ENCODE results near the gene DGKD.

The DGKD gene

DNA sequence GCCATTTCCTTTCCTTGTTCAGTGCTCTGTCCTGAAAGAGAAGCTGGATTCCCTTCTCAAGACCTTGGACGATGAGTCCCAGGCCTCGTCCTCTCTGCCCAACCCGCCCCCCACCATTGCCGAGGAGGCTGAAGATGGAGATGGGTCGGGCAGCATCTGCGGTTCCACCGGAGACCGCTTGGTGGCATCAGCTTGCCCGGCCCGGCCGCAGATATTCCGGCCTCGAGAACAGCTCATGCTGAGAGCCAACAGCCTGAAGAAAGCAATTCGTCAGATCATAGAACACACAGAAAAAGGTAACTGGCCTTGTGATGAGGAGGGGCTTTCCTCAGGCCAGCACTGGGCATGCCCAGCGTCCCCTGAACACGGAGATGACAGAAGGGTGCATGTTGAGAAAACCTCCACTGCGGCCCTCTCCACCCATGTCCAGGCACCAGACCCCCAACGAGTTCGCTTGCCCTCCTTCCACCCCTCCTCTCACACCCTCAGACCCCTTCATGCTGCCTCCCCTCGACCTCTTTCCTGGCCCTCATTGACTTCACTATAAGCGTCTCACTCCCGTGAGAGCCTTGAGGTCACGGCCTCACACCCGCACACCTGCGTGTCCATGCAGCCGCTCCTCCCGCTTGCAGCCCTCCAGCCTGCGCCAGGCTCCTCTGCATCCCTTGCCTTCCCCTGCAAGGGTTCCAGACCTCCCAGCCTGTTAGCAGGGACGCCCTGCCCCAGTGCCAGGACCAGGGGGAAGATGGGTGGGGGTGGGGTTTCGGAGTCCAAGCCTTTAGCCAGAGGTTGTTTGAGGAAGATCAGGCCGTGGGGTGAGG is 95.0 kb downstream of the DGKD start:
- peak in 1 of 2 experiments; percentile 17 for DNase-seq

GRCh38 chr2:233449921-233450863 is 95.9 kb downstream of the DGKD start:
- DNase-seq, result no peak

DNA sequence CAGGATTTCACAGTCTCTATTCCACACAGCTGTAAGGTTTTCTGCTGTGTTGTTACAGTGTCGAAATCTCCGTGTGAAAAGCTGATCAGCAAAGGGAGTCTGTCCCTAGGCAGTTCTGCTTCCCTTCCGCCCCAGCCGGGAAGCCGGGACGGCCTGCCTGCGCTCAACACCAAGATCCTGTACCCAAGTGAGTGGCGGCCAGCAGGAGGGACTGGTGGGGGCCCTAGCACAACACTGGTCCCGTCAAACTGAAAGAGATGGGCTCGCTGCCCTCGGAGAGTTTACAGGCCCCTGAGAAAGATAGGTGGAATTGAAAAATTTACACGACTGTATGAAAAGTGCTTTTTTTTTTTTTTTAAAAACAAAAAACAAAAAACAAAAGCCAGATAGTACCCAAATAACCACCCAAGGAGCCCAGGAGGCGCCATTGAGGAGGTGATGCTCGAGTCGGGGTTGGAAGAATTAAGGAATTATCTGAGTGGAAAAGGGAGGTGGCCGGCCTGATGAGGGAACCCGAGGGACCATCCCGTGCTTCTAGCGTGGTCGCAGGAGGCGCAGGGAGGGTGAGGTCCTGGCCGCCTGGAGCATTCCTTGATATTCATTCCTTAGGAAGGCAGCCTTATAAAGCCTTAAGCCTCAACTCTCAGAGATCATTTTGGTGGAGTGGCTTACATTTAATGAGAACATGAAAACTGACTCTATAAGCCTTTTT is 96.7 kb downstream of the DGKD start:
- DNase-seq, result no peak

DNA sequence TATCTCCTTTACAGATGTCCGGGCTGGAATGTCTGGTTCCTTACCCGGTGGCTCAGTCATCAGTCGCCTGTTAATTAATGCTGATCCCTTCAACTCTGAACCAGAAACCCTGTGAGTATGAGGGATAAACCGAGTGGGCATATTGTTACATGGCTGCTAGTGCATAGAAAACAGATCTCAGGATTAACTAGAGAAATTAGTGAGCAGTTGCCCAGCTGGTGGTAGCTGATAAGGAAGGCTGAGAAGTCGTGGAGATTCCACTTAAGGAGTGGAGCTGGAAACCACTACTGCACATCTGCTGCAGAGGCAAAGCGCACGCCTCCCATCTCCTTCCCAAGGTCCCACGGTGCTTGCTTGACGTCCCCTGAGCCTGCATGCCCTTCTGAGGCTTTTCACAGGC is 97.7 kb downstream of the DGKD start:
- DNase-seq, result no peak

DNA sequence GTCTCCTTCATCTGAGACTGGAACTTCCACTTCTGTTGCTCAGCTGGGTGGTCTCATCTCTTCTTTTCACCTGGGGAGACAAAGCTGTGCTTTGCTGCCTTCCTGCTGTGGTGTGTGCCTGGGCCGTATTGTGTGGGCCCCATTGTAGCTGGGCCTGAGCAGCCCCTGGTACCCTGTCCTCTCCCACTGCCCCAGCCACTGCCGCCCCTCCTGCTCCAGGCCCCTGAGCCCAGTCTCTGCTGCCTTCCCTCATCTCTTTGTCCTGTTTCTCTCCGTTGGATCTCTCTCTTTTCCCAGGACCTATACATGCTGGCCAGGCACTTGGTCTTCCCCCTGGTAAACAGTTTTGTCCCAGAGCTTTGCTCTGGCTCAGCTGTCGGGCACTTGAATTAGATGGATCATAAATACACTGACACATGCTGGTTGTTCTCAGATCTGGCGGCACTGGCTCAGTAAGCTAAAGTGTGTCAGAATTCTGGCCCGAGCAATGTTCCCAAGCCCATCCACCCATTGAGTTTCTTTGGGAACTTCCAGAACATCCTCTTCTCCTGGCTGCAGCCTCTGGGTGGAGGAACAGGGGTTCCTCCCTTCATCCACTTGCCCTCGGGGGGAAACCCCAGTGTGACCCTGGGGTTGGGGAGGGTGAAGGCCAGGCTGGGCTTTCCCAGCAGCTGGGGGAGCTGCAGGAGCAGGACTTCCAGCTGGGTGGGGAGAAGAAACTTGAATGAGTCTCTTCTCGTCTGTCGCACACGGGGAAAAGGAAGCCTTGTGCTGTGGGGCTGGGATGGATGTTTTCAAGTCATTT is 99.0 kb downstream of the DGKD start:
- no peak for DNase-seq

GRCh38 chr2:233453916-233454315 is 99.6 kb downstream of the DGKD start:
- no peak for DNase-seq

- DNase-seq, result no peak
Measured at GRCh38 chr2:233455006-233455405, 100.7 kb downstream of the DGKD start.

DNA sequence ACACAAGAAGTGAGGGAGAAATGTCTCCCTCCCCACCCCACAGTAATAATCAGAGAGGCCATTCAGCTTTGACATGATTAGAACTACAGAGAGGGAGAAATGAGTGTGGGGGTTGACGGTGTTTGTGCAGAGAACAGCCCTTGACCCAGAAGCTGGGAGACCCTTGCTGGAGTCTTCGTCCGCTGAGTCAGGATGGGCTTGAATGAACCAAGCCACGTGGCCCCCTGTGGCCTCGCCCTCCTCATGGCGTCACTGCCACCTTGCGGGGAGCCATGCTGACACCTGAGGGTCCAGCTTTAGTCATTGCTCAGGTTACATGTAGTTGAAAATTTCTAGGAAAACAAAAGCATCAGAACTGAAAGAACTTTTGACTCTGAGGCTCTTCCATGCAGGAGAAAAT is 101.2 kb downstream of the DGKD start:
- no peak for DNase-seq

- DNase-seq, result no peak
Measured at GRCh38 chr2:233456111-233456510, 101.8 kb downstream of the DGKD start.

DNA sequence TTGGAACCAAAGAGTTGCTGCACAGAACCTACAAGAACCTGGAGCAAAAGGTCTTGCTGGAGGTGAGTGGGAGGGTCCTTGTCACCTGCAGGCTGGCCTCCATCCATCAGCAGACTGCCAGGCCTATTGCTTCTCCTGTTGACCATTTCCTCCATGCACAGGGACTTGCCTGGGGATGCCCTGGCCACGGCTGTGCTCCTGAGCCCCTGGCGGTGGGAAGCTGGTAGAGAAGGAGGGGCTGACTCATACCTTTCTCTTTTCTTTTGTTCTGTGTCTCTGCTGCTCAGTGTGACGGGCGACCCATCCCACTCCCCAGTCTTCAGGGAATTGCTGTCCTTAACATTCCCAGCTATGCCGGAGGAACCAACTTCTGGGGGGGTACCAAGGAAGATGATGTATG is 102.6 kb downstream of the DGKD start:
- no peak for DNase-seq

DNA sequence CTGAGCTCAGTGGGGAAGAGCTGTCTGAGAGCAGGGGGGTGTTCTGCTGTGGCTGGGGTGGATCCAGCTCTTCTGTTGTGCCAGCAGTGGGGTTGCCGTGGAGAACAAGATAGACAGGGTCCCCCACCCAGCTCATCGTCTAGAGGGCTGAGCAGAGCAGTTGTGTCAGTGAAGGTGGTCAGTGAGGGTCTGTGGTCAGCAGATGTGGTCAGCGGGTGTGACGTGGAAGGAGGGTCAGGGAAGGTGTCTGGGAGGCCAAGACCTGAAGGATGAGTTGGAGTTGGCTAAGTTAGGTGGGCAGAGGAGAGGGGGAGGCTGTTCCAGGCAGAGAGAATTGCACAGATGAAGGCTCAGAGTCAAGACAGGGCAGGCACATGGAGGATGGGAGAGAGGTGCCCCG is 103.1 kb downstream of the DGKD start:
- DNase-seq, result no peak

GRCh38 chr2:233458031-233458610 is 103.8 kb downstream of the DGKD start:
- DNase-seq, result no peak

DNA sequence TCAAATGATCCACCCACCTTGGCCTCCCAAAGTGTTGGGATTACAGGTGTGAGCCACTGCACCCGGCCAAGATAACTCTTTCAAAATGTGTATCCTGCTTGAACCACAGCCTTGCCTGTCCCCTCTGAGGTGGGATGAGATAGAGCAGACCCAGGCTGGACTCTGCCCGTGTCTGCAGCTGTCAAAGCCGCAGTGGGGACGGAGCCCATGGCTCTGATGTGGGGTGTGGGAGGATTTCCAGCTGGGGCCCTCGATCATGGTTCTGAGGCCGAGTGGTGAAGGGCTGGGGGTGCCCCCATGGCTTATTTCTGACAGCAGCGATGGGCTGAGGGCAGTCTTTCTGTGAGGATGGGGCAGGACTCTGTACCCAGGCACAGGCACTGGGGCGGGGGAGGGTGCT is 104.5 kb downstream of the DGKD start:
- DNase-seq, result no peak

DNA sequence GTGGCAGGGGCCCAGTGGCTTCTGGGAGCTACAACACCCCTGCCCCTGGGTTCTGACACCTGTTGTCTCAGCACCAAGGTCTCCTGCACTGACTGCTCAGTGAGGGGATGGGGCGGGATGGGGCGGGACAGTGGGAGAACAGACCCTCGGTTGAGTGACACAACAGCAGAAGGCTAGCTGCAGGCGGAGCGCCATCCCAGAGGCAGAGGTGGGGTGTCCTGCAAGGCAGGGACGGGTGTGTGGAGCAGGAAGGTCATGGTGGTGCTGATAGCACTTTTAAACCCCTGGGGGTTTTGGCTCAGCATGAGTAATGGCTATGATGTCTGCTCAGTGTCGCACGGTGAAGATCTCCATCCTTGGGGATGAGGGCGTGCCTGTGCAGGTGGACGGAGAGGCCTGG is 105.1 kb downstream of the DGKD start:
- no peak for DNase-seq

GRCh38 chr2:233460726-233461441 is 106.6 kb downstream of the DGKD start:
- DNase-seq, result peak; percentile 58 to 79

DNA sequence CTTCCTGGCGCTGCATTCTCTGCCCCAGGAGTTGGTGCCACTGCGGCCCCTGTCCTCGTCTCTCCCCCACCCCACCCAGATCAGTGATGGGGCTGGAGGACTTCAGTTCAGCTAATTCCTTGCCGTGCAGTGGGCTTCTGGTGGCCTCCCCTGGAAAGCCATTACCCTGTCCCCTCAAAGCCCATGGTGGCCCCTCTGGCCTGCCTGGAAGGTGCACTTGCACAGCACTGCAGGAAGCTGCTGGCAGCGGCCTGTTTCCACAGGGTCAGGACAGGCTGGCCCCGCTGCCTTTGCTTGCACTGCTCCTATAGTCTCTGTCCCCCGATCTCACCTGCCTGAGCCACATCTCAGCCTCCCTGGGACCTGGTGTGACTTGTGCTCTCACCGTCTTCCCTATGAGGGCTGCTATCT is 107.2 kb downstream of the DGKD start:
- DNase-seq, result no peak

- peak in 1 of 2 experiments; percentile 13 for DNase-seq
Measured at GRCh38 chr2:233462202-233462785, 108.0 kb downstream of the DGKD start.

DNA sequence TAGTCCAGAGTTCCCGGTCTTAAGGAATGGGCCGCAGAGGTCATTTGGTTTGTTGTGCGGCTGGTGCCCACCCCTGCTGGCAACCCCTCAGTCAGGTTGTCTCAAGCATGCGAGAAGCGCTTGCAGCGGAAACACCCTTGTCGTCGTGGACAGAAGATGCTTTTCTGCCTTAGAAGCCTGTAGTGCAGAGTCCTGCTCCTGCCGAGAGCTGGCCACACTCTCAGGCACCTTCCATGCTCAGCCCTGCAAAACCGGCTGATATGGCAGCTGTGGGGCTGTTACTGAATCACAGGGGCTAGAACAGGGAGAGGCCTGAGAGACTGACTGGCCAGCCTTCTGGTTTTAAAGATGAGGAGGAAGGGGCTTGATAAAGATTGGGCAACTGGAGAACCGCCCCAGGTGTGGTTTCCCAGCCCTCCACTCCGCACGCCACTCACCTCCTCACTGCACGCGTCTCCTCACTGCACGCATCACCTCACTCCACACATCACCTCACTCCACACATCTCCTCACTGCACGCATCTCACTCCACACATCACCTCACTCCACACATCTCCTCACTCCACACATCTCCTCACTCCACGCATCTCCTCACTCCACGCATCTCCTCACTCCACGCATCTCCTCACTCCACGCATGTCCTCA is 108.7 kb downstream of the DGKD start:
- no peak for DNase-seq

DNA sequence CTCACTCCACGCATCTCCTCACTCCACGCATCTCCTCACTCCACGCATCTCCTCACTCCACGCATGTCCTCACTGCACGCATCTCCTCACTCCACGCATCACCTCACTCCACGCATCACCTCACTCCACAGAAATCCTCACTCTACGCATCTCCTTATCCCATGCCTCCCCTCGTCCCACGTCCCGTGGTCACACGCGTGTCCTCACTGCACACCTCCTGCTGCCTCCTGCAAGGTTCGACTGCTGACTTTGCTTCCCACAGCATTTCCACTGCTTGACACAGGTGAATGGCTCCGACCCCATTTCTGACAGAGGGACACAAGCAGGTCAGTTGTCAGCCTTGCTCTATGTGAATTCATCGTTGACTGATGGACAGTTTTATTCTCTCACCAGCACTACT is 109.3 kb downstream of the DGKD start:
- DNase-seq, result no peak

- DNase-seq, result no peak
Measured at GRCh38 chr2:233464056-233464455, 109.8 kb downstream of the DGKD start.

Measured in cerebellar nuclear complex (tissue), 1 donor.